IPS-20b (cell line): Measurements from ENCODE around the gene PCYT2.

Experiments
- H3K27ac ChIP-seq: one replicate; pipeline ENCODE4 v1.5.1; 2013; ENCODE audit warnings: low read length
- H3K27me3 ChIP-seq: 2 replicates; pipeline ENCODE4 v1.6.1; 2013; ENCODE audit warnings: mild to moderate bottlenecking, low read length, inconsistent platforms; ENCODE audit not compliant: insufficient read depth
- H3K36me3 ChIP-seq: 2 replicates; pipeline ENCODE4 v1.6.1; 2013; ENCODE audit warnings: low read depth, mild to moderate bottlenecking, inconsistent platforms, low read length, moderate library complexity; ENCODE audit not compliant: insufficient read depth
- H3K4me1 ChIP-seq: 2 replicates; pipeline ENCODE4 v1.6.1; 2013; ENCODE audit warnings: mild to moderate bottlenecking, control low read depth, inconsistent platforms, low read length, moderate library complexity; ENCODE audit not compliant: insufficient read depth
- H3K4me3 ChIP-seq: 2 replicates; pipeline ENCODE4 v1.5.1; 2013; ENCODE audit warnings: mild to moderate bottlenecking, low read length, inconsistent platforms
- H3K9ac ChIP-seq: 2 replicates; pipeline ENCODE4 v1.6.1; 2013; ENCODE audit warnings: low read depth, mild to moderate bottlenecking, inconsistent platforms, low read length, moderate library complexity
- H3K9me3 ChIP-seq: 2 replicates; pipeline ENCODE4 v1.6.1; 2013; ENCODE audit warnings: mild to moderate bottlenecking, low read depth, low read length, inconsistent platforms; ENCODE audit not compliant: insufficient read depth

The PCYT2 gene

DNA sequence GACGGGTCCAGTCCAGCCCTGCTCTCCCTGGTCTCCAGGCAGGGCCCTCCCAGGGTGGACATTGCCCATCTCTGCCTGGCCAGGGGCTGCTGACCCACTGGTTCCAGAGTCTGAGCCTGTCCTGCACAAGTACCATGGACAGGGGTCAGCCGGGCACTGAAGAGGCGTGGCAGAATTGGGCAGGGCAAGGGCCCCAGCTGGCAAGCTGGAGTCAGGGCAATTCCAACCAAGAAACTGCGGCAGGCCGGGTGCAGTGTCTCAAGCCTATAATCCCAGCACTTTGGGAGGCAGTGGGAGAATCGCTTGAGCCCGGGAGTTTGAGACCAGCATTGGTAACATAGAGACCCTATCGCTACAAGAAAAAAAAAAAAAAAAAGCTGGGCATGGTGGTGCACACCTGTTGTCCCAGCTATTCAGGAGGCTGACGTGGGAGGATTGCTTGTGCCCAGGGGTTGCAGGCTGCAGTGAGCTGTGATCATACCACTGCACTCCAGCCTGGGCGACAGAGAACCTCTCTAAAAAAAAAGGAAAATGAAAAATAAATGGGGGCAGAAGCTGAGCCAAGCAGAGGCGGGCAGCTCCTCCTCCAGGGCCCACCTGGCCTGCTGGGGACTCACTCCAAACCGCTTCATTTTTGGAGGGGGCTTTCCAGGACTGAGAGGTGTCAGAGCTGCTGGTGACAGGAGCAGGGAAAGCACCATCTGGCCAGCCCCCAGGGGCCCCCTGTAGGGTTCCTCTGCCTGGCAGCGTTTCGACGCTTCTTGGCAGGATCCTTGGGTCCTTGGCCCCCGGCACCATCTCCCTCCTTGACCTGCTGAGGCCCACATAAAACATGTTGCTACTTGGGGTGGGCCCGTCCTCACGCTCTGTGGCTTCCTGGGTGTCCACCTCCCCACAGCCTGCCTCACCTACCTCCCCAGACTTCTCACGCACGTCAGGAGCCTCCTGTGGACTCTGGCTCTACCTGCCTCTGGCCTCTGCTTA, 19.2 kb upstream of the PCYT2 start:
- Histone ChIP-seq H3K27me3 (peaks cover 17% of the 10 kb centered on the region), H3K4me3 (no peak overlapping the region), H3K9me3 (no peaks in the 10 kb centered on the region), H3K9ac (no peak overlapping the region), H3K27ac (no peak overlapping the region), H3K4me1 (no peaks in the 10 kb centered on the region; the same call in 1 of the 2 replicates), H3K36me3 (peaks cover 7% of the 10 kb centered on the region)

DNA sequence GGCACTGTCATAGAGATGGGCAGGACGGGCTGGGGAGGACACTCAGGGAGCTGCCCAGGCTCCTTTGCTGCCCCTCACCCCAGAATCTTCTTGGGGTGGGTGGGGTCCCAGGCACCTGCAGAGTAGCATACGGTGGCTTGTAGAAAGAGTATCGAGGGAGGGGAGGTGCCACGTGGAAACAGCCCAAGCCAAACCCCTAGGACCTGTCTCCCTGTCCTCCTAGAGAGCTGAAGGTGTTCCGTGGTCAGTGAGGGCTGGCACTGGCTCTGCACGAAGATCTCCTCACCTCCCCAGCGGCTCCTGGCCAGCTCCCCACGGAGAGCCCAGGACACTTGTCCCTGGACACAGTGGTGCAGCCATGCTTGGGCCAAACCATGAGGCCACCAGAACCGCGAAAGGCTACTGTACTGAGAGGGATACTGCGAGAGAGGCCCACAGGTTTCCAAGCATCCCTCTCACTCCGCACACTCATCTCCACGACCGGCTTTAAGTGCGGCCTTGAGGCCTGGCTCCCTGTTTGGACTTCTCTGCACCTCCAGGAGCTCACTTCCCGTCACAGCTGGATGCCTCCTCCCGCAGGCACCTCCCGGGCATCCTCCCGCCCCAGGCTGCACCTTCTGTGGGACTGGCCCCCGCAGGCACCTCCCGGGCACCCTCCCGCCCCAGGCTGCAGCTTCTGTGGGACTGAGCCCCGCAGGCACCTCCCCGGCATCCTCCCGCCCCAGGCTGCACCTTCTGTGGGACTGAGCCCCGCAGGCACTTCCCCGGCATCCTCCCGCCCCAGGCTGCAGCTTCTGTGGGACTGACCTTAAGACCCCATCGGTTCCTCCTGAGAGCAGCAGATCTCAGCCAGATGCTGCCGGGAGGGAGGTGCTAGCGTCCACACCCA, 18.3 kb upstream of the PCYT2 start:
- Histone ChIP-seq H3K27ac (no peak overlapping the region), H3K4me3 (0 out of 2 replicates have a peak overlapping the region, but pooled peaks have one; percentile 77), H3K27me3 (peaks cover 17% of the 10 kb centered on the region), H3K4me1 (peaks cover 6% of the 10 kb centered on the region; the same call in 1 of the 2 replicates), H3K9me3 (no peaks in the 10 kb centered on the region), H3K9ac (no peak overlapping the region), H3K36me3 (peaks cover 7% of the 10 kb centered on the region)

DNA sequence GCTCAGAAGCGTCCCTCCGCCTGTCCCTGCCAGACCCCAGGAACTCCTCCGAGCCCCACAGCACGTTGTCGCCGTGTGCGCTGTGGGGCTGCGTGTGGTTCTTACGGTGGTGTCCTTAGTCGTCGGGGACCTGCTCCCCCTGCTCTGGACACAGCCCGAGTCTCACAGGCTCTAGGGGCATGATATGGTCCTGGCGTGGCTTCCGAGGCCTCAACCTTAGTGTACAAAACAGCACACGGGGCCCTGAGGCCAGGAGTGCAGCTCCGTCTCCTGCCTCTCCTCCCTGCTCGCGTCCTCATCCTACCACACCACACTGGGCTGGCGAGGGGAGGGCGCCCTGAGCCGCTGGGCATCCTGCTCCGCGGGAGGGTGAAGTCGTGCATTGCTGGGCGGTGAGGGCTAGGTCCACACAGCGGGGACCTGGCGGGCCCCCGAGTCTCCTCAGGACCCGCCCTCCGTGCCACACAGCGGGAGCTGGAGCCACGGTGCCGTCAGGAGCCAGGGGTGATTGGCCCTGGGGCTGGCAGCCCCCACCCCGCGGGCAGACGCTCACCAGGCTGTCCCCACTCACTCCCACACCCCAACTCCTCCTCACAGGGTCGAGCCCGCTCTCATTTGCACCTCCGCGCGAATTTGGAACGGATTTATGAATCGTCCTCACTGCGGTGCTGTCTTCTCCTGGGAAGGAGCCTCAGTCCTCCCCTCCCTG, 17.5 kb upstream of the PCYT2 start:
- Histone ChIP-seq H3K27me3 (peaks cover 17% of the 10 kb centered on the region), H3K4me3 (peak overlapping the region; percentile 77), H3K4me1 (peaks cover 14% of the 10 kb centered on the region; the same call in 1 of the 2 replicates), H3K9me3 (no peaks in the 10 kb centered on the region), H3K36me3 (peaks cover 2% of the 10 kb centered on the region; the same call in 1 of the 2 replicates), H3K27ac (no peak overlapping the region), H3K9ac (peak overlapping the region; percentile 73; the same call in 1 of the 2 replicates)

DNA sequence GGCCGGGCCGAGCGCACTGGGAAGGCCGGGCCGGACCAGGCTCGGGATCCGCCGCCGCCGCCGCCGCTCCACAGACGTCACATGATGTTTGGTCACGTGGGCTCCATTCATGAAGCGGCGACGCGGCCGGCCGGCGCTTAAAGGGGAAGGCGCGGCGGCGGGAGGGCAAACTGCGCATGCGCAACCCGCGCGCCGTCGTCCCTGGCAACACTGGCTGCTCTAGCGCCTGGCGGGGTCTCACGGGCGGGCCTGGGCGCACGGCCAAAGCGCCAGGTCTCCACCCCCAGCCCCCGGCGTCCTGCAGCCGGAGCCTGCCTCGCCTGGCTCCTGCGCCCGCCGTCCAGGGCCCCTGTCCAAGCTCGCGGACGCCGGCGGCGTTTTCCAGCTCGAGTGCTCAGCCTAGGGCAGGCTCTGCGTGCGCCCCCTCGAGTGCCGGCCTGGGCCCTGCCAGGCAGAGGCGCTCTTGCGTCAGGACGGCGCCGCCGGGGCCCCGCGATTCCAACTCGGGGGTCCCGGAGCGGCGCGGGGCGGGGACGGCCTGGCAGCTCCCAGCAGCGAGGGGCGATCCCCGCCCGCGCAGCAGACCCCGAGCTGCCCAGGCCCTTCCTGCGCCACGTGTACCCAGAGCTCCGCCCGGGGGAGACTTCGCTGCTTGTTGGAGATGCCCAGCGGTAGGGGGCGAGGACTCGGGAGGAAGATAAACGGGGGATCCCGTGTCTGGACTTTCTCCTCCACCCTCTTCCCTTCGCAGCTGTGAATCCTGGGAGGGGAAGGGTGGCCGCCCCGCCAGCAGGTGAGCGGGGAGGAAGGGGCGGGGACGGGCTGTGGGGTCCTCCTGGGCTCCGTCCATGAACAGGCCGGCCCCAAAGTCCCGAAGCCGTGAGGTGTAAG, 16.7 kb upstream of the PCYT2 start, which contains the start of gene MAFG:
MAFG (minus strand) TSS at position 83 of the 891 bp plus-strand sequence. CDS start 4,550 bp downstream, outside the sequence.
- Histone ChIP-seq H3K27ac (peak within 1 kb of the TSS; percentile 47), H3K36me3 (no peaks in the 10 kb centered on the region), H3K9me3 (no peaks in the 10 kb centered on the region), H3K4me3 (peak within 1 kb of the TSS; percentile 80), H3K27me3 (peaks cover 17% of the 10 kb centered on the region), H3K9ac (peak within 1 kb of the TSS; percentile 79), H3K4me1 (peaks cover 16% of the 10 kb centered on the region; the same call in 1 of the 2 replicates)

DNA sequence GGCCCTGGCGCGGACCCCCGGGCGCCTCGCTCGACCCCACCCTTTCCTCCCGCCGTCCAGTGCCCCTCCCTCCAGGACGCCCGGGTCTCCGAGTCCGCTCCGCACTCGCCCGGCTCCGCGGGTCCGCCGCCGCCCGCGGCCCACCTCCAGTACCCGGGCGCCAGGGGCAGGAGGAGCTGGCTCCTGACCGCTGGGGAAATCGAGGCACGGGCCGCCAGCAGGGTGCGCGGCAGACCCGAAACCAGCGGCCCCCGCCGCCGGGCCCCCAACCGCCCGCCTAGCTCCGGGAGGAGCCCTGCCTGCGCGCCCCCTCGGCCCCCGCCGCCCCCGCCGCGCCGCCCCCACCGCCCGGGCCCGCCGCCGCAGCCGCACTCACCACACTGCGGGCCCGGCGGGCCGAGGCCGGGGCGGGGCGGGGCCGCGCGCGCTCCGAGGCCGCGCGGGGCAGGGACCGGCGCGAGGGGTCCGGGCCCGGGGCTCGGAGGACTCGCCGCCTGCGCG, 16.0 kb upstream of the PCYT2 start:
- Histone ChIP-seq H3K27me3 (peaks cover 17% of the 10 kb centered on the region), H3K4me1 (peaks cover 16% of the 10 kb centered on the region; the same call in 1 of the 2 replicates)

DNA sequence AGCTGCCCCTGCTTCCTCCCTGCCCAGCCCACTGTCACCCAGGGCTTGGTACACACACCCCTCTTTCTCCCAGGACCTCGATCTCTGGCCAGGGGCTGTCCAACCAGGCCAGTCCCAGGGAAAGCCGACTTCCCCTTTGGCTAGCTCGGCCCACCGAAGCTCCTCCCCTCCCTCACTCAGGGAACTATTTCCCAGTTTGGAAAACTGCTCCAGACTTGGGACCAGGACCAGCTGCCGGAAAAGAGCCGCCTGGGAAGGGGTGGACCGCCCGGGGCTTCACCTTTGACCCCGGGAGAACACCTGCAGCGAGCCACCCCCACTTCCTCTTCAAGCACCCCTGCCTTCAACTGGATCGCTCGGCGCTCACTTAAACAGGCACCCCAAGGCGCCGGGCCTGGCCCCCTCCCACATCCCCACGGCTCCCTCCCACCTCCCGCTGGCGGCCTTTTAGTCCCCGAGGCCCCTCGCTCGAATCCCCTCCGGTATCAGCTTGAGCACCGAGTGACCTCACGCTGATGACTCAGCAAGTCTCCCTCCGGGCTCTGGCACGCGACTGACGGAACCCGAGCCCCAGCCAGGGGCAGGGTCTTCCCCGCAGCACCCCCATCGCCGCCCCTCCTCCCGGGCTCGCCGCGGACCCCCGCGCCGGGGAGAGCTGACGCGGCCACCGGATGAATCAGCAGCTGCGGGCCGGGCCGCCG, 15.4 kb upstream of the PCYT2 start:
- Histone ChIP-seq H3K4me3 (peak overlapping the region; percentile 80), H3K27me3 (peaks cover 17% of the 10 kb centered on the region), H3K36me3 (peaks cover 12% of the 10 kb centered on the region), H3K27ac (peak overlapping the region; percentile 47), H3K9ac (peak overlapping the region; percentile 79), H3K9me3 (no peaks in the 10 kb centered on the region), H3K4me1 (peaks cover 16% of the 10 kb centered on the region; the same call in 1 of the 2 replicates)

More for the DNA sequence above, 16.0 kb upstream of the PCYT2 start:
- H3K4me3 ChIP-seq: peak overlapping the region; percentile 80; the same call in 1 of the 2 replicates
- no peaks in the 10 kb centered on the region for H3K9me3 ChIP-seq
- H3K36me3 ChIP-seq: peaks cover 6% of the 10 kb centered on the region
- H3K27ac ChIP-seq: no peak overlapping the region
- H3K9ac ChIP-seq: peak overlapping the region; percentile 79; the same call in 1 of the 2 replicates

DNA sequence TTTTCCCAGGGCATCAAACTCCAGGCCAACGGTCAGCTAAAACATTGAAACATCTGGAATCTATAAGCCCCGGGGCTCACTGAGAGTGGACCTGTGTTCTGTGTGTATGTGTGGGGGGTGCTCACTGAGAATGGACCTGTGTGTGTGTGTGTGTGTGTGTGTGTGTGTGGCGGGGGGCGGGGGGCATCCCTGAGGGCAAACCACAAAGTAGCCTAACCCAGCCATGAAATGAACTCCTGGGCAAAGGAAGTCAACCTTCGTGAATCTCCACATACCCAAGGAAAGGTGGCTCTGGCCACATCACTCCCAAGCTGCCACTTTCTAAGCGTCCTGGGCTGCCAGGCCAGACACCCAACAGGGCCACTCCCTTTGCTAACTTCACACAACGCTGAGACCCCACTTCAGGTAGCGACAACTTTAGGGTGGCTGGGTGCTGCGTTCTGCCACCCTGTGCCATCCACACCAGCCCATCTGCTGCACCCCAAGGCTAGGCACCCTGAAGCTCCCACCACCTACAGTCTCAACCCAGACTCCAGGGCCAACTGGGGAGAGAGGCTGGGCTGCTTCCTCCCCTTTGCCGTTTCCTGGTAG, 14.8 kb upstream of the PCYT2 start:
- Histone ChIP-seq H3K27ac (peak overlapping the region; percentile 47), H3K27me3 (peaks cover 17% of the 10 kb centered on the region), H3K4me1 (peaks cover 16% of the 10 kb centered on the region; the same call in 1 of the 2 replicates), H3K4me3 (peak overlapping the region; percentile 80), H3K9ac (peak overlapping the region; percentile 79; the same call in 1 of the 2 replicates), H3K9me3 (no peaks in the 10 kb centered on the region), H3K36me3 (peaks cover 18% of the 10 kb centered on the region)

DNA sequence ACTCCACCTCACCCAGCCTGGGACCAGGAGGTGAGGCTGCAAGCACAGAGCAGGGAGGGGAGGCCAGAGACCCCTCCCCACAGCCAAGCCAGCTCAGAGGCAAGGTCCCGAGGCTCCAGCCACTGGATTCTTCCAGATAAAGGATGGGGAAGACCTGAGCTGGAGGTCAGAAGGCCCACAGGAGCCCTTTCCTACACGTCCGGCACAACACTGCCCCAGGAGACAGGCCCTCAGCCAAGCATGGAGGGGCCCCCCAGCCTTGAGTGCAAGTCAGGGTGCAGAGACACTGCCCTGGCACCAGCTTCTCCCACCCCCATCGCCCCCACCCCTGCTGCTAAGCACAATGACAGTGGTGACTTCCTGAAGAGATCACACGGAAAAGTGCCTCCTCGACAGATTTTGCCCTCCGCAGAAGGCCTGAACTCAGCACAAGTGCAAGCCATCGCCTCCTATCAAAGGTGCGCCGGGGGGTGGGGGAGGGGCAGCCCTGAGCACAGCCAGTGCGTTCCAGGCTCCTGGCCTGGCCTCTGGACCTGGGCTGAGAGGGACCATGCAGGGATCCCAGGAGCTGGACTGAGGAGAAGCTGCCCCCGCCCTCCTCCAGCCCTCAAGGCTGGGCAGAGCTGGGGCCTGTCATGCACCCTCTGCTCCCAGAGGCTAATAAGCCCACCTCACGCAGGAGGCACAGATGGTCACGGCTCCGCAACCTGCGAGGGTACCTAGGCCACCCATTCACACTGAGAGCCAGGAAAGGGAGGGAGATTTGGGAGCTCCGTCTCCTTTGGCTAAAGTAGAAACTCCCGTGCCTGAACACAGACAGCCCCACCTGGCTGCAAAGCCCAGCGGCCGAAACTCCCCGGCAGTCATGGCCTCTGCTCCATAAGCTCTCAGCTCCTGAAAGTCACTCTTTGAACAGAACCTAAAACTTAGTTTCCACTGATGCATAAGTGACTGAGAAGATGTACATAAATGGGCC, 13.6 kb upstream of the PCYT2 start:
- peaks cover 16% of the 10 kb centered on the region; the same call in 1 of the 2 replicates for H3K4me1 ChIP-seq
- H3K36me3 ChIP-seq: peaks cover 28% of the 10 kb centered on the region
- H3K27me3 ChIP-seq: peaks cover 17% of the 10 kb centered on the region
- peak overlapping the region; percentile 75; the same call in 1 of the 2 replicates for H3K9ac ChIP-seq
- peak overlapping the region; percentile 76 for H3K27ac ChIP-seq
- no peaks in the 10 kb centered on the region for H3K9me3 ChIP-seq
- H3K4me3 ChIP-seq: peak overlapping the region; percentile 55; the same call in 1 of the 2 replicates
